ENCODE data around the gene PDE4B. TPM values are rescaled to one million over a fixed set of nuclear protein-coding genes. Genes with fewer than 3 reads are reported as not detected.

Gene PDE4B
- total and polyA plus RNA-seq, 10 of the 15 experiments (the other 5 are each of a cell fraction or from before 2014, with no cell fraction given): 3.0 to 13.2 (median 5.7) TPM

DNA sequence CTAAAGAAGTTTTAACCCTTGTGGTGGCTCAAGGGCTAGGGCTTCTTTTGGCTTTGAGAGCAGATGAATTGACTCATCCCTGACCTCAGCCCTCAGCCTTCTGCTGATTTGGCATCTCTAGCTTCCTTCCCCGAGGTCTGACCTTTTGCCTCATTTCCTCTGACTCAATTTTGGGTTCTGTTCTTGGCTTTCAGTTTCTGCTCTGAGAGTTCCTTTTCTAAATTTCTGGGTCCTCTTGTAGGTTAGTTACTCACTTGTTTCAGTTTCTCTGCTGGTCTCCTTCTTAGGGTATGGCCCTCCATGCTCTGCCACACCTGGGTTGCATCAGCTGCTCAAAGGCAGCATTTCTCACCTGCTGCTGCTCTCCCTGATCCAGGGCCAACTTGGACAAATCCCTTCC, 19.4 kb downstream of the PDE4B start (continued):
- no peak for TF ChIP-seq CEBPZ (IDR thresholded peaks at IDR 0.05; ENCODE audit: low read depth, low read length)
- no peak for TF ChIP-seq NFXL1 (IDR thresholded peaks at IDR 0.05; ENCODE audit: borderline replicate concordance)
- TF ChIP-seq SMAD1 (IDR thresholded peaks at IDR 0.05; ENCODE audit: low read depth, partially characterized antibody): no peak
- no peak for TF ChIP-seq GATAD2B (conservative IDR thresholded peaks at IDR 0.05; ENCODE audit: low read depth)
- TF ChIP-seq MEF2B (IDR thresholded peaks at IDR 0.05; ENCODE audit: partially characterized antibody, poor library complexity, severe bottlenecking): peak; percentile 38
- TF ChIP-seq, protein P1, sequence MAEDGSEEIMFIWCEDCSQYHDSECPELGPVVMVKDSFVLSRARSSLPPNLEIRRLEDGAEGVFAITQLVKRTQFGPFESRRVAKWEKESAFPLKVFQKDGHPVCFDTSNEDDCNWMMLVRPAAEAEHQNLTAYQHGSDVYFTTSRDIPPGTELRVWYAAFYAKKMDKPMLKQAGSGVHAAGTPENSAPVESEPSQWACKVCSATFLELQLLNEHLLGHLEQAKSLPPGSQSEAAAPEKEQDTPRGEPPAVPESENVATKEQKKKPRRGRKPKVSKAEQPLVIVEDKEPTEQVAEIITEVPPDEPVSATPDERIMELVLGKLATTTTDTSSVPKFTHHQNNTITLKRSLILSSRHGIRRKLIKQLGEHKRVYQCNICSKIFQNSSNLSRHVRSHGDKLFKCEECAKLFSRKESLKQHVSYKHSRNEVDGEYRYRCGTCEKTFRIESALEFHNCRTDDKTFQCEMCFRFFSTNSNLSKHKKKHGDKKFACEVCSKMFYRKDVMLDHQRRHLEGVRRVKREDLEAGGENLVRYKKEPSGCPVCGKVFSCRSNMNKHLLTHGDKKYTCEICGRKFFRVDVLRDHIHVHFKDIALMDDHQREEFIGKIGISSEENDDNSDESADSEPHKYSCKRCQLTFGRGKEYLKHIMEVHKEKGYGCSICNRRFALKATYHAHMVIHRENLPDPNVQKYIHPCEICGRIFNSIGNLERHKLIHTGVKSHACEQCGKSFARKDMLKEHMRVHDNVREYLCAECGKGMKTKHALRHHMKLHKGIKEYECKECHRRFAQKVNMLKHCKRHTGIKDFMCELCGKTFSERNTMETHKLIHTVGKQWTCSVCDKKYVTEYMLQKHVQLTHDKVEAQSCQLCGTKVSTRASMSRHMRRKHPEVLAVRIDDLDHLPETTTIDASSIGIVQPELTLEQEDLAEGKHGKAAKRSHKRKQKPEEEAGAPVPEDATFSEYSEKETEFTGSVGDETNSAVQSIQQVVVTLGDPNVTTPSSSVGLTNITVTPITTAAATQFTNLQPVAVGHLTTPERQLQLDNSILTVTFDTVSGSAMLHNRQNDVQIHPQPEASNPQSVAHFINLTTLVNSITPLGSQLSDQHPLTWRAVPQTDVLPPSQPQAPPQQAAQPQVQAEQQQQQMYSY (CRISPR knock-in tag; IDR thresholded peaks at IDR 0.05): no peak
- TF ChIP-seq ETV6 (conservative IDR thresholded peaks at IDR 0.05 in 1 of 2, IDR thresholded peaks at IDR 0.05 in 1 of 2; ENCODE audit: borderline replicate concordance in 1 of 2, low read depth in 1 of 2): peak in 1 of 2 experiments; percentile 99; a peak in 2 of 4 replicates
- TF ChIP-seq, protein P2, sequence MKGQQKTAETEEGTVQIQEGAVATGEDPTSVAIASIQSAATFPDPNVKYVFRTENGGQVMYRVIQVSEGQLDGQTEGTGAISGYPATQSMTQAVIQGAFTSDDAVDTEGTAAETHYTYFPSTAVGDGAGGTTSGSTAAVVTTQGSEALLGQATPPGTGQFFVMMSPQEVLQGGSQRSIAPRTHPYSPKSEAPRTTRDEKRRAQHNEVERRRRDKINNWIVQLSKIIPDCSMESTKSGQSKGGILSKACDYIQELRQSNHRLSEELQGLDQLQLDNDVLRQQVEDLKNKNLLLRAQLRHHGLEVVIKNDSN (IDR thresholded peaks at IDR 0.05; ENCODE audit: borderline replicate concordance, extremely low read length, insufficient read depth, low read depth, low read length): no peak
- peak; percentile 77 for TF ChIP-seq SKIL (IDR thresholded peaks at IDR 0.05; ENCODE audit: low read depth, poor library complexity, severe bottlenecking)
- TF ChIP-seq RELA (IDR thresholded peaks at IDR 0.05; ENCODE audit: borderline replicate concordance, partially characterized antibody): no peak
- TF ChIP-seq, protein P3, sequence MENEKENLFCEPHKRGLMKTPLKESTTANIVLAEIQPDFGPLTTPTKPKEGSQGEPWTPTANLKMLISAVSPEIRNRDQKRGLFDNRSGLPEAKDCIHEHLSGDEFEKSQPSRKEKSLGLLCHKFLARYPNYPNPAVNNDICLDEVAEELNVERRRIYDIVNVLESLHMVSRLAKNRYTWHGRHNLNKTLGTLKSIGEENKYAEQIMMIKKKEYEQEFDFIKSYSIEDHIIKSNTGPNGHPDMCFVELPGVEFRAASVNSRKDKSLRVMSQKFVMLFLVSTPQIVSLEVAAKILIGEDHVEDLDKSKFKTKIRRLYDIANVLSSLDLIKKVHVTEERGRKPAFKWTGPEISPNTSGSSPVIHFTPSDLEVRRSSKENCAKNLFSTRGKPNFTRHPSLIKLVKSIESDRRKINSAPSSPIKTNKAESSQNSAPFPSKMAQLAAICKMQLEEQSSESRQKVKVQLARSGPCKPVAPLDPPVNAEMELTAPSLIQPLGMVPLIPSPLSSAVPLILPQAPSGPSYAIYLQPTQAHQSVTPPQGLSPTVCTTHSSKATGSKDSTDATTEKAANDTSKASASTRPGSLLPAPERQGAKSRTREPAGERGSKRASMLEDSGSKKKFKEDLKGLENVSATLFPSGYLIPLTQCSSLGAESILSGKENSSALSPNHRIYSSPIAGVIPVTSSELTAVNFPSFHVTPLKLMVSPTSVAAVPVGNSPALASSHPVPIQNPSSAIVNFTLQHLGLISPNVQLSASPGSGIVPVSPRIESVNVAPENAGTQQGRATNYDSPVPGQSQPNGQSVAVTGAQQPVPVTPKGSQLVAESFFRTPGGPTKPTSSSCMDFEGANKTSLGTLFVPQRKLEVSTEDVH (IDR thresholded peaks at IDR 0.05; ENCODE audit: low read depth, partially characterized antibody): no peak
- TF ChIP-seq MTA3 (IDR thresholded peaks at IDR 0.05; ENCODE audit: borderline replicate concordance, low read length): peak; percentile 91

Measured in GM12878 (cell line).